Activated B cell treated with CpG ODN at 0.5 μM for 24 hours (primary cell): Measurements from ENCODE around the gene QPRT. TPM values are rescaled to one million over a fixed set of nuclear protein-coding genes. Genes with fewer than 3 reads are reported as not detected.
"Not testable (repeated sequence)": the region's sequence is repeated elsewhere in the genome, so short reads cannot be mapped to it uniquely, and the experiment has no call there.

Experiments used
- ATAC-seq: fragments of 200-7000 bp; cut with Tn5 transposase; one replicate; pipeline ENCODE4 v1.10.0; 2021; ENCODE audit warnings: low read depth, mild to moderate bottlenecking, moderate library complexity
- CTCF ChIA-PET: fragments of 350-600 bp; sonication (Branson Sonifier 250); formaldehyde crosslinking; loops from one replicate; lab custom pipeline; 2021; ENCODE audit warnings: antibody characterized with exemption; lab: Charles Lee
- POLR2A ChIA-PET: fragments of 350-600 bp; sonication (Branson Sonifier 250); formaldehyde crosslinking; loops from one replicate; lab custom pipeline; 2021; ENCODE audit warnings: antibody characterized with exemption; lab: Charles Lee
- DNase-seq: peaks from one replicate; pipeline ENCODE4 v3.0.0; 2022
- H3K27ac Mint-ChIP-seq: one replicate; pipeline ENCODE4 v1.8.0; 2020; ENCODE audit warnings: mixed read lengths
- H3K27me3 Mint-ChIP-seq: one replicate; pipeline ENCODE4 v1.8.0; 2021; ENCODE audit warnings: mixed read lengths
- H3K36me3 Mint-ChIP-seq: one replicate; pipeline ENCODE4 v1.8.0; 2021; ENCODE audit warnings: low read depth, mixed read lengths
- H3K4me1 Mint-ChIP-seq: one replicate; pipeline ENCODE4 v1.8.0; 2021; ENCODE audit warnings: mixed read lengths
- H3K4me3 Mint-ChIP-seq: one replicate; pipeline ENCODE4 v1.8.0; 2020; ENCODE audit warnings: mild to moderate bottlenecking, mixed read lengths
- H3K9me3 Mint-ChIP-seq: one replicate; pipeline ENCODE4 v1.8.0; 2020; ENCODE audit warnings: mixed read lengths
- CTCF ChIP-seq: fragments of 200-600 bp; IDR thresholded peaks from one replicate; pipeline ENCODE4 v1.8.0; 2022; ENCODE audit warnings: antibody characterized with exemption, mild to moderate bottlenecking
- intact Hi-C: fragments of 100-400 bp; cut with micrococcal nuclease; formaldehyde crosslinking; loops from one replicate; pipeline ENCODE4 v1.15.1; 2024
- total RNA-seq: library from RNA; stranded (reverse); gene quantifications from 2 replicates; pipeline ENCODE4 v1.2.3, GENCODE V29; 2022

The QPRT gene
- total RNA-seq, 1 donor from 2014 or later: 0.84 TPM

GRCh38 chr16:29737713-29738112 lies 58.7 kb downstream of the QPRT start:
- DNase-seq (no peak), ATAC-seq (no peak)
- intact Hi-C loops: no loop called here
- H3K36me3 Mint-ChIP-seq: peaks cover 25% of the 10 kb centered on the region
- ChIA-PET CTCF (interaction anchor here (0.9 kb wide), 2 partner anchors 8 to 111 kb away, joined by 3 to 4 read pairs; no protein-coding TSS in a partner anchor), POLR2A (interaction anchor here (0.9 kb wide), 1 partner anchor 52 kb away, joined by 4 read pairs; no protein-coding TSS in a partner anchor)
- H3K4me3 Mint-ChIP-seq: no peak overlapping the region
- H3K27ac Mint-ChIP-seq: peak overlapping the region; percentile 85
- no peaks in the 10 kb centered on the region for H3K9me3 Mint-ChIP-seq
- no peaks in the 10 kb centered on the region for H3K27me3 Mint-ChIP-seq
- no peak for TF ChIP-seq CTCF
- H3K4me1 Mint-ChIP-seq: peaks cover 64% of the 10 kb centered on the region

GRCh38 chr16:29738514-29738913 lies 59.5 kb downstream of the QPRT start:
- DNase-seq (no peak), ATAC-seq (peak; percentile 91)
- no peak for TF ChIP-seq CTCF
- no peaks in the 10 kb centered on the region for H3K27me3 Mint-ChIP-seq
- CTCF ChIA-PET: interaction anchor here (0.7 to 1.4 kb wide), 5 partner anchors 9 to 77 kb away, joined by 3 to 5 read pairs (median 4); partner anchors contain the start of gene PAGR1
- peaks cover 70% of the 10 kb centered on the region for H3K4me1 Mint-ChIP-seq
- POLR2A ChIA-PET: interaction anchor here (0.6 to 1.8 kb wide), 8 partner anchors 9 to 1441 kb away, joined by 3 to 10 read pairs (median 6); partner anchors contain the start of genes FUS and PAGR1
- H3K9me3 Mint-ChIP-seq: no peaks in the 10 kb centered on the region
- peaks cover 31% of the 10 kb centered on the region for H3K36me3 Mint-ChIP-seq
- H3K27ac Mint-ChIP-seq: peak overlapping the region; percentile 85
- H3K4me3 Mint-ChIP-seq: peak overlapping the region; percentile 56
- intact Hi-C loops: no loop called here

GRCh38 chr16:29739927-29740629 lies 61.1 kb downstream of the QPRT start:
- H3K4me3 Mint-ChIP-seq, intact Hi-C loops, H3K9me3 Mint-ChIP-seq, H3K27me3 Mint-ChIP-seq, ATAC-seq, DNase-seq: not testable (repeated sequence)
- Mint-ChIP-seq H3K27ac (peak overlapping the region; percentile 60), H3K36me3 (peaks cover 39% of the 10 kb centered on the region), H3K4me1 (peaks cover 83% of the 10 kb centered on the region)
- ChIA-PET POLR2A (interaction anchor here (1.5 to 1.8 kb wide), 2 partner anchors 10 to 67 kb away, joined by 6 to 10 read pairs; no protein-coding TSS in a partner anchor), CTCF (interaction anchor here (0.9 to 1.4 kb wide), 3 partner anchors 44 to 76 kb away, joined by 3 to 5 read pairs (median 4); partner anchors contain the start of gene PAGR1)

GRCh38 chr16:29740630-29741015 lies 61.6 kb downstream of the QPRT start:
- H3K9me3 Mint-ChIP-seq, H3K4me3 Mint-ChIP-seq, POLR2A ChIA-PET, DNase-seq, CTCF ChIA-PET, ATAC-seq, H3K27me3 Mint-ChIP-seq, intact Hi-C loops: not testable (repeated sequence)
- Mint-ChIP-seq H3K36me3 (peaks cover 41% of the 10 kb centered on the region), H3K4me1 (peaks cover 86% of the 10 kb centered on the region), H3K27ac (peak overlapping the region; percentile 60)

DNA sequence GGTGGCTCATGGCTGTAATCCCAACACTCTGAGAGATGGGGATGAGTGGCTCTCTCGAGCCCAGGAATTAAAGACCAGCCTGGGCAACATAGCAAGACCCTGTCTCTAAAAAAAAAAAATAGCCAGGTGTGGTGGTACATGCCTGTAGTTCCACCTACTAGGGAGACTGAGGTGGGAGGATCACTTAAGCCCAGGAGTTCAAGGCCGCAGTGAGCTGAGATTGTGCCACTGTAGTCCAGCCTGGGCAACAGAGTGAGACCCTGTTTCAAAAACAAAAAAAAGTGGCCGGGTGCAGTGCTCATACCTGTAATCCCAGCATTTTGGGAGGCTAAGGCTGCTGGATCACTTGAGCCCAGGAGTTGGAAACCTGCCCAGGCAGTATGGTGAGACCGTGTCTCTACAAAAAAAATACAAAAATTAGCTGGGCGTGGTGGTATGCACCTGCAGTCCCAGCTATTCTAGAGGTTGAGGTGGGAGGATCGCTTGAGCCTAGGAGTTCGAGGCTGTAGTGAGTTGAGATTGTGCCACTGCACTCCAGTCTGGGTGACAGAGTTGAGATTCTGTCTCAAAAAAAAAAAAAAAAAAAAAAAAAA lies 63.8 kb downstream of the QPRT start:
- Mint-ChIP-seq H3K36me3 (peaks cover 44% of the 10 kb centered on the region), H3K9me3 (no peaks in the 10 kb centered on the region), H3K4me3 (no peak overlapping the region), H3K27ac (peak overlapping the region; percentile 70), H3K27me3 (no peaks in the 10 kb centered on the region), H3K4me1 (peaks cover 89% of the 10 kb centered on the region)
- POLR2A ChIA-PET: interaction anchor here (0.6 to 1.0 kb wide), 3 partner anchors 11 to 47 kb away, joined by 3 to 5 read pairs (median 5); no protein-coding TSS in a partner anchor
- intact Hi-C loops: no loop called here
- ATAC-seq (no peak), DNase-seq (no peak)
- no peak for TF ChIP-seq CTCF
- CTCF ChIA-PET: no interaction called here

- Mint-ChIP-seq H3K9me3 (no peaks in the 10 kb centered on the region), H3K27ac (peak overlapping the region; percentile 70), H3K36me3 (peaks cover 44% of the 10 kb centered on the region), H3K4me1 (peaks cover 85% of the 10 kb centered on the region), H3K27me3 (no peaks in the 10 kb centered on the region), H3K4me3 (peak overlapping the region; percentile 50)
- TF ChIP-seq CTCF: no peak
- POLR2A ChIA-PET: interaction anchor here (0.6 to 1.2 kb wide), 5 partner anchors 11 to 61 kb away, joined by 3 to 6 read pairs (median 5); no protein-coding TSS in a partner anchor
- intact Hi-C loops: no loop called here
- CTCF ChIA-PET: no interaction called here
- no peak for ATAC-seq
- no peak for DNase-seq
Observed at GRCh38 chr16:29743475-29743826, 64.5 kb downstream of the QPRT start.
